ENCODE results near the gene SMOC2. TPM values are rescaled to one million over a fixed set of nuclear protein-coding genes. Genes with fewer than 3 reads are reported as not detected.

The SMOC2 gene
- total and polyA plus RNA-seq, 2 of the 13 experiments (the other 11 are each of a cell fraction or from before 2014, with no cell fraction given): not detected

DNA sequence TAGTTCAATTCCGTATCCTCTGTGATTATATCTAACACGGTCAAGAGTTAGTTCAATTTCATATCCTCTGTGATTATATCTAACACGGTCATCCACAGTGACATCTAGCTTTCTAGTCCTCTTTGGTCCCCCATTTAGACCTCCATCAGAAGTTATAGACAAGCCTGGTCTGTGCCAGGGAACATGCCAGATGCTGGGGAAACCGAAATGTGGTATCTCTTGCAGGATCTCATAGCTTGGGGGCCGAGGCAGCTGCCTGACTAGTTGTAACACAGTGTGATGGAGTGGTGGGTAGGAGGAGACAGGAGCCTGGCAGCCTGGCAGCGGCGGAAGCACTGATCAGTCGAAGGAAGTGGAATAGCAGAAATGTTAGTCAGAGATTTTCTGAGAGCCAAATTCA, 13.8 kb upstream of the SMOC2 start (continued):
- TF ChIP-seq, protein P1, sequence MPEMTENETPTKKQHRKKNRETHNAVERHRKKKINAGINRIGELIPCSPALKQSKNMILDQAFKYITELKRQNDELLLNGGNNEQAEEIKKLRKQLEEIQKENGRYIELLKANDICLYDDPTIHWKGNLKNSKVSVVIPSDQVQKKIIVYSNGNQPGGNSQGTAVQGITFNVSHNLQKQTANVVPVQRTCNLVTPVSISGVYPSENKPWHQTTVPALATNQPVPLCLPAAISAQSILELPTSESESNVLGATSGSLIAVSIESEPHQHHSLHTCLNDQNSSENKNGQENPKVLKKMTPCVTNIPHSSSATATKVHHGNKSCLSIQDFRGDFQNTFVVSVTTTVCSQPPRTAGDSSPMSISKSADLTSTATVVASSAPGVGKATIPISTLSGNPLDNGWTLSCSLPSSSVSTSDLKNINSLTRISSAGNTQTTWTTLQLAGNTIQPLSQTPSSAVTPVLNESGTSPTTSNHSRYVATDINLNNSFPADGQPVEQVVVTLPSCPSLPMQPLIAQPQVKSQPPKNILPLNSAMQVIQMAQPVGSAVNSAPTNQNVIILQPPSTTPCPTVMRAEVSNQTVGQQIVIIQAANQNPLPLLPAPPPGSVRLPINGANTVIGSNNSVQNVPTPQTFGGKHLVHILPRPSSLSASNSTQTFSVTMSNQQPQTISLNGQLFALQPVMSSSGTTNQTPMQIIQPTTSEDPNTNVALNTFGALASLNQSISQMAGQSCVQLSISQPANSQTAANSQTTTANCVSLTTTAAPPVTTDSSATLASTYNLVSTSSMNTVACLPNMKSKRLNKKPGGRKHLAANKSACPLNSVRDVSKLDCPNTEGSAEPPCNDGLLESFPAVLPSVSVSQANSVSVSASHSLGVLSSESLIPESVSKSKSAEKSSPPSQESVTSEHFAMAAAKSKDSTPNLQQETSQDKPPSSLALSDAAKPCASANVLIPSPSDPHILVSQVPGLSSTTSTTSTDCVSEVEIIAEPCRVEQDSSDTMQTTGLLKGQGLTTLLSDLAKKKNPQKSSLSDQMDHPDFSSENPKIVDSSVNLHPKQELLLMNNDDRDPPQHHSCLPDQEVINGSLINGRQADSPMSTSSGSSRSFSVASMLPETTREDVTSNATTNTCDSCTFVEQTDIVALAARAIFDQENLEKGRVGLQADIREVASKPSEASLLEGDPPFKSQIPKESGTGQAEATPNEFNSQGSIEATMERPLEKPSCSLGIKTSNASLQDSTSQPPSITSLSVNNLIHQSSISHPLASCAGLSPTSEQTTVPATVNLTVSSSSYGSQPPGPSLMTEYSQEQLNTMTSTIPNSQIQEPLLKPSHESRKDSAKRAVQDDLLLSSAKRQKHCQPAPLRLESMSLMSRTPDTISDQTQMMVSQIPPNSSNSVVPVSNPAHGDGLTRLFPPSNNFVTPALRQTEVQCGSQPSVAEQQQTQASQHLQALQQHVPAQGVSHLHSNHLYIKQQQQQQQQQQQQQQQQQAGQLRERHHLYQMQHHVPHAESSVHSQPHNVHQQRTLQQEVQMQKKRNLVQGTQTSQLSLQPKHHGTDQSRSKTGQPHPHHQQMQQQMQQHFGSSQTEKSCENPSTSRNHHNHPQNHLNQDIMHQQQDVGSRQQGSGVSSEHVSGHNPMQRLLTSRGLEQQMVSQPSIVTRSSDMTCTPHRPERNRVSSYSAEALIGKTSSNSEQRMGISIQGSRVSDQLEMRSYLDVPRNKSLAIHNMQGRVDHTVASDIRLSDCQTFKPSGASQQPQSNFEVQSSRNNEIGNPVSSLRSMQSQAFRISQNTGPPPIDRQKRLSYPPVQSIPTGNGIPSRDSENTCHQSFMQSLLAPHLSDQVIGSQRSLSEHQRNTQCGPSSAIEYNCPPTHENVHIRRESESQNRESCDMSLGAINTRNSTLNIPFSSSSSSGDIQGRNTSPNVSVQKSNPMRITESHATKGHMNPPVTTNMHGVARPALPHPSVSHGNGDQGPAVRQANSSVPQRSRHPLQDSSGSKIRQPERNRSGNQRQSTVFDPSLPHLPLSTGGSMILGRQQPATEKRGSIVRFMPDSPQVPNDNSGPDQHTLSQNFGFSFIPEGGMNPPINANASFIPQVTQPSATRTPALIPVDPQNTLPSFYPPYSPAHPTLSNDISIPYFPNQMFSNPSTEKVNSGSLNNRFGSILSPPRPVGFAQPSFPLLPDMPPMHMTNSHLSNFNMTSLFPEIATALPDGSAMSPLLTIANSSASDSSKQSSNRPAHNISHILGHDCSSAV (CRISPR knock-in tag; IDR thresholded peaks at IDR 0.05; ENCODE audit: borderline replicate concordance): no peak

DNA sequence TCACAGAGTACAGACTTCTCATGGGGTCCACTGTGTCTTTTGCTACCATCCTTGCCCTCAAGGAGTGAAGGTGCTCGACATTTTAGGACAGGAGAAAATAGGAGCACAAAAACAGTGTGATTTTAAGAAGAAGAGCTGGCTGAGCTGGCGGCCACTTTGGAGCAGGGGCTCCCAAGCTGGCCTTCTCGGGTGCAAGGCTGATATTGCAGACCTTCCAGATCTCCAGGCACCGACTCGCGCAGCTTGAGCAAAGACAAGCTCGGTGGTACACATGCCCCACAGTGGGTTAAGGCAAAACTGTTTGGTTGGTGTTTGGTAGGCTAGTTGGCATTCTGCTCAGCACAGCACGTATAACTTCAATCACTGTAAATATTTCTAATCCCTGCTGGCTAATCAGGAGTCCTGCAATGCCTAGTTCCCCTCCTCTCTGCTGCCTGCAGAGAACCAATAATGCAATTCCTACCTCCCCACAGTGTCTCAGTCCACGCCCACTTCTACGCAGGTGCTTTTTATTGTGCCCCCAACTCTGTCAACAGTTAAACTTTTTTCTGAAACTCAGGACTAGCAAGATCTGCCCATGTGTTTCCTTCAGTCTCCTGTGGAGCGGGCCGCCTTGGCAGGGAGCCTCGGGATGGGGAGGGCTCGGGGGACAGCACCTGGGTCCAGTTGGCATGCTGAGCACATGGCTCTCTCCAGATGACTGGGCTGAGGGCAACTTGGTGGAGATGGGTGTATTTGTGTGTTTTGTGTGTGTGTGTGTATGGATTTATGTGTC, 12.7 kb upstream of the SMOC2 start:
- POLR2A ChIA-PET: no interaction called here
- BruUV-seq (replicated peaks): no TSS peak
- no peak for TF ChIP-seq CREB1 (IDR thresholded peaks at IDR 0.05)
- TF ChIP-seq CREB1 (CRISPR knock-in tag; IDR thresholded peaks at IDR 0.05): no peak
- no peak for TF ChIP-seq ZNF781 (CRISPR knock-in tag; IDR thresholded peaks at IDR 0.05; ENCODE audit: borderline replicate concordance, not compliant biosample characterization)
- no peak for TF ChIP-seq ZNF232 (CRISPR knock-in tag; IDR thresholded peaks at IDR 0.05; ENCODE audit: borderline replicate concordance)
- TF ChIP-seq, protein P2, sequence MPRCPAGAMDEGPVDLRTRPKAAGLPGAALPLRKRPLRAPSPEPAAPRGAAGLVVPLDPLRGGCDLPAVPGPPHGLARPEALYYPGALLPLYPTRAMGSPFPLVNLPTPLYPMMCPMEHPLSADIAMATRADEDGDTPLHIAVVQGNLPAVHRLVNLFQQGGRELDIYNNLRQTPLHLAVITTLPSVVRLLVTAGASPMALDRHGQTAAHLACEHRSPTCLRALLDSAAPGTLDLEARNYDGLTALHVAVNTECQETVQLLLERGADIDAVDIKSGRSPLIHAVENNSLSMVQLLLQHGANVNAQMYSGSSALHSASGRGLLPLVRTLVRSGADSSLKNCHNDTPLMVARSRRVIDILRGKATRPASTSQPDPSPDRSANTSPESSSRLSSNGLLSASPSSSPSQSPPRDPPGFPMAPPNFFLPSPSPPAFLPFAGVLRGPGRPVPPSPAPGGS (CRISPR knock-in tag; IDR thresholded peaks at IDR 0.05): no peak
- no peak for TF ChIP-seq CAMTA2 (CRISPR knock-in tag; IDR thresholded peaks at IDR 0.05; ENCODE audit: borderline replicate concordance)
- TF ChIP-seq ZNF557 (CRISPR knock-in tag; IDR thresholded peaks at IDR 0.05): no peak

More for the DNA sequence above, 12.7 kb upstream of the SMOC2 start:
- in situ Hi-C loops (cut with HindIII; ENCODE audit: extremely low pct_ligation_motif_present, low pct_unique_long_range_greater_than_20kb): no loop called here
- CTCF ChIA-PET (ENCODE audit: low intra/inter-chr PET ratio, low total read pairs): no interaction called here
- ATAC-seq (peak; percentile 29; the same call in 1 of the 3 replicates), FAIRE-seq (no peak), DNase-seq (ENCODE audit: low spot score) (no peak)
- no peak overlapping the region for H2AFZ ChIP-seq (ENCODE audit: low read length)
- no peak overlapping the region for H3K4me3 ChIP-seq (replicated peaks in 1 of 3; ENCODE audit: insufficient read depth in 1 of 3, low read depth in 2 of 3, low read length in 3 of 3)
- no peaks in the 10 kb centered on the region for H4K20me1 ChIP-seq (ENCODE audit: insufficient read depth, low read length)
- no peaks in the 10 kb centered on the region for H3K4me1 ChIP-seq (ENCODE audit: insufficient read depth, low read length)
- H3K79me2 ChIP-seq (ENCODE audit: insufficient read depth, low read length): no peaks in the 10 kb centered on the region
- no peaks in the 10 kb centered on the region for H3K36me3 ChIP-seq (replicated peaks in 1 of 2; ENCODE audit: control insufficient read depth in 1 of 2, insufficient read depth in 2 of 2, low read length in 2 of 2)
- 35% methylated on average over 13 of the region's 14 CpGs for WGBS (ENCODE audit: low lambda C conversion rate)
- no peaks in the 10 kb centered on the region for H3K9me3 ChIP-seq (ENCODE audit: low read length)
- intact Hi-C loops (cut with micrococcal nuclease; ENCODE audit: unreplicated experiment): no loop called here
- no peak overlapping the region for H3K27ac ChIP-seq (ENCODE audit: extremely low read length, insufficient read depth, low read length)
- no peak overlapping the region for H3K9ac ChIP-seq (ENCODE audit: insufficient read depth, low read depth, low read length)
- peaks cover 16 to 56% of the 10 kb centered on the region in 2 experiments for H3K27me3 ChIP-seq (ENCODE audit: control insufficient read depth in 1 of 2, insufficient read depth in 2 of 2, low read length in 2 of 2)
- no peak overlapping the region for H3K4me2 ChIP-seq (ENCODE audit: low read depth, low read length)

All from HepG2 (cell line).